Parathyroid adenoma (tissue), 2 donors: ENCODE results near the gene C13orf42.

Experiments used
- H2AFZ ChIP-seq: fragments of 300-600 bp; sonication (generic); one replicate; pipeline ENCODE4 v1.7.0; 2017; ENCODE audit warnings: antibody characterized with exemption, mild to moderate bottlenecking
- H3K27ac ChIP-seq: fragments of 300-600 bp; sonication (generic); one replicate; pipeline ENCODE4 v1.7.0; 2017
- H3K27me3 ChIP-seq: fragments of 300-600 bp; sonication (generic); one replicate; pipeline ENCODE4 v1.7.0; 2017; ENCODE audit warnings: low read length; ENCODE audit not compliant: control insufficient read depth, insufficient read depth
- H3K36me3 ChIP-seq: fragments of 300-600 bp; sonication (generic); one replicate; pipeline ENCODE4 v1.7.0; 2017; ENCODE audit warnings: low read length; ENCODE audit not compliant: control insufficient read depth, insufficient read depth
- H3K4me1 ChIP-seq: fragments of 300-600 bp; sonication (generic); one replicate; pipeline ENCODE4 v1.7.0; 2017; ENCODE audit warnings: control low read depth
- H3K4me2 ChIP-seq: fragments of 300-600 bp; sonication (generic); one replicate; pipeline ENCODE4 v1.7.0; 2017; ENCODE audit warnings: low read length
- H3K4me3 ChIP-seq: fragments of 300-600 bp; sonication (generic); one replicate; pipeline ENCODE4 v1.7.0; 2017; ENCODE audit warnings: low read depth, low read length
- H3K79me2 ChIP-seq: fragments of 300-600 bp; sonication (generic); one replicate; pipeline ENCODE4 v1.7.0; 2017; ENCODE audit warnings: control low read depth
- H3K9ac ChIP-seq: fragments of 300-600 bp; sonication (generic); one replicate; pipeline ENCODE4 v1.7.0; 2017; ENCODE audit warnings: mild to moderate bottlenecking
- H3K9me3 ChIP-seq: fragments of 300-600 bp; sonication (generic); one replicate; pipeline ENCODE4 v1.7.0; 2017; ENCODE audit warnings: low read length; ENCODE audit not compliant: control insufficient read depth
- CTCF ChIP-seq: fragments of 300-600 bp; sonication (generic); IDR thresholded peaks from one replicate; pipeline ENCODE4 v1.7.0; 2017; ENCODE audit warnings: antibody characterized with exemption, mild to moderate bottlenecking
- donor health status: primary hyperparathyroidism.

The C13orf42 gene

GRCh38 chr13:51057001-51057400, 54.1 kb downstream of the C13orf42 start:
- Histone ChIP-seq H3K9ac (no peak overlapping the region), H3K36me3 (no peaks in the 10 kb centered on the region), H3K9me3 (no peaks in the 10 kb centered on the region), H3K4me1 (no peaks in the 10 kb centered on the region), H3K27me3 (no peaks in the 10 kb centered on the region), H3K27ac (no peak overlapping the region), H2AFZ (no peak overlapping the region), H3K4me2 (no peak overlapping the region), H3K79me2 (no peaks in the 10 kb centered on the region), H3K4me3 (no peak overlapping the region)
- no peak for TF ChIP-seq CTCF

GRCh38 chr13:51052581-51052980, 58.5 kb downstream of the C13orf42 start:
- Histone ChIP-seq H2AFZ (no peak overlapping the region), H3K79me2 (no peaks in the 10 kb centered on the region), H3K9me3 (no peaks in the 10 kb centered on the region), H3K9ac (no peak overlapping the region), H3K4me3 (no peak overlapping the region), H3K4me2 (no peak overlapping the region), H3K27me3 (no peaks in the 10 kb centered on the region), H3K36me3 (no peaks in the 10 kb centered on the region), H3K27ac (no peak overlapping the region), H3K4me1 (no peaks in the 10 kb centered on the region)
- TF ChIP-seq CTCF, result no peak

GRCh38 chr13:51050021-51050830, 60.8 kb downstream of the C13orf42 start:
- Histone ChIP-seq H3K36me3 (no peaks in the 10 kb centered on the region), H3K9ac (no peak overlapping the region), H2AFZ (no peak overlapping the region), H3K4me3 (no peak overlapping the region), H3K27ac (no peak overlapping the region), H3K4me2 (no peak overlapping the region), H3K27me3 (no peaks in the 10 kb centered on the region), H3K9me3 (no peaks in the 10 kb centered on the region), H3K79me2 (no peaks in the 10 kb centered on the region), H3K4me1 (no peaks in the 10 kb centered on the region)
- no peak for TF ChIP-seq CTCF

GRCh38 chr13:51048616-51049015, 62.5 kb downstream of the C13orf42 start:
- Histone ChIP-seq H3K4me2 (no peak overlapping the region), H3K9ac (no peak overlapping the region), H3K36me3 (no peaks in the 10 kb centered on the region), H3K4me1 (no peaks in the 10 kb centered on the region), H3K9me3 (no peaks in the 10 kb centered on the region), H3K27me3 (no peaks in the 10 kb centered on the region), H2AFZ (no peak overlapping the region), H3K4me3 (no peak overlapping the region), H3K27ac (no peak overlapping the region), H3K79me2 (no peaks in the 10 kb centered on the region)
- no peak for TF ChIP-seq CTCF

GRCh38 chr13:51048166-51048461, 63.0 kb downstream of the C13orf42 start:
- no peak for TF ChIP-seq CTCF
- no peak overlapping the region for H3K4me3 ChIP-seq
- H3K27me3 ChIP-seq, result no peaks in the 10 kb centered on the region
- no peak overlapping the region for H3K9ac ChIP-seq
- no peaks in the 10 kb centered on the region for H3K9me3 ChIP-seq
- no peaks in the 10 kb centered on the region for H3K4me1 ChIP-seq
- no peak overlapping the region for H3K4me2 ChIP-seq
- H3K36me3 ChIP-seq, result no peaks in the 10 kb centered on the region
- no peak overlapping the region for H3K27ac ChIP-seq
- no peak overlapping the region for H2AFZ ChIP-seq
- H3K79me2 ChIP-seq, result no peaks in the 10 kb centered on the region
